A549 (cell line): ENCODE data around the gene TPRG1L. TPM values are rescaled to one million over a fixed set of nuclear protein-coding genes. Genes with fewer than 3 reads are reported as not detected.

ENCODE experiments used
- ATAC-seq, 2 experiments: fragments of 200-7000 bp in 1 of 2; fragments of >200 bp in 1 of 2; cut with Nextera tagmentation in 1 of 2; cut with Tn5 transposase in 1 of 2; 3 replicates each; pipeline versions ENCODE4 v1.8.0 to v1.9.1; 2018 to 2020; ENCODE audit warnings: mild to moderate bottlenecking in 1 of 2, moderate library complexity in 1 of 2
- CTCF ChIA-PET: fragments of 300-600 bp; sonication (Branson Sonifier 250); formaldehyde crosslinking; extraction: SDS; loops from one replicate; lab custom pipeline; 2021; ENCODE audit warnings: antibody characterized with exemption, inconsistent platforms; lab: Yijun Ruan, JAX
- POLR2A ChIA-PET: fragments of 350-600 bp; formaldehyde crosslinking; extraction: SDS; loops from one replicate; lab custom pipeline; 2021; ENCODE audit warnings: antibody characterized with exemption, inconsistent platforms; lab: Yijun Ruan, JAX
- DNase-seq, 2 experiments: peaks; one replicate each; pipeline versions ENCODE4 v3.0.0 to v3.0.0-alpha.2; 2011 to 2016; ENCODE audit warnings: low read depth in 1 of 2, low spot score in 1 of 2
- FAIRE-seq: peaks from 2 replicates; lab custom pipeline; 2011; peaks lifted over from hg19 to GRCh38; lab: Jason Lieb, UNC
- H3K27ac ChIP-seq, 2 experiments: fragments of >200 bp; sonication (Bioruptor Twin); formaldehyde crosslinking; 3 replicates each; pipeline ENCODE4 v1.5.1; 2016 to 2017
- H3K4me1 ChIP-seq: fragments of >200 bp; sonication (Bioruptor Twin); formaldehyde crosslinking; 3 replicates; pipeline ENCODE4 v1.6.1; 2016
- H3K4me2 ChIP-seq: fragments of >200 bp; sonication (Bioruptor Twin); formaldehyde crosslinking; 3 replicates; pipeline ENCODE4 v1.6.1; 2016
- H3K4me3 ChIP-seq: fragments of >200 bp; sonication (Bioruptor Twin); formaldehyde crosslinking; 3 replicates; pipeline ENCODE4 v1.5.1; 2016
- H3K9me3 ChIP-seq: fragments of >200 bp; sonication (Bioruptor Twin); formaldehyde crosslinking; 3 replicates; pipeline ENCODE4 v1.6.1; 2016
- BCL3 ChIP-seq: fragments of >200 bp; sonication (Bioruptor Twin); formaldehyde crosslinking; IDR thresholded peaks from 3 replicates; pipeline ENCODE4 v1.6.1; 2016
- E2F6 ChIP-seq: IDR thresholded peaks from 2 replicates; pipeline ENCODE4 v1.6.1; 2012; ENCODE audit warnings: low read depth, borderline replicate concordance
- EHMT2 ChIP-seq: fragments of 200-600 bp; sonication (generic); IDR thresholded peaks from 2 replicates; pipeline ENCODE4 v1.6.1; 2016; ENCODE audit warnings: antibody characterized with exemption, low read depth, mild to moderate bottlenecking, moderate library complexity
- ELK1 ChIP-seq: fragments of 150-350 bp; IDR thresholded peaks from 2 replicates; pipeline ENCODE4 v1.6.1; 2014; ENCODE audit warnings: low read depth, mild to moderate bottlenecking, low read length
- FOXS1 ChIP-seq: fragments of 250-450 bp; sonication (Bioruptor Pico); IDR thresholded peaks from 2 replicates; pipeline ENCODE4 v1.5.0; 2020; ENCODE audit warnings: mild to moderate bottlenecking, moderate library complexity
- HES2 ChIP-seq: fragments of >200 bp; sonication (Bioruptor Twin); formaldehyde crosslinking; IDR thresholded peaks from 2 replicates; pipeline ENCODE4 v1.6.1; 2016
- HEYL ChIP-seq: fragments of 250-450 bp; sonication (Bioruptor Pico); IDR thresholded peaks from 2 replicates; pipeline ENCODE4 v1.8.0; 2021; ENCODE audit warnings: mild to moderate bottlenecking, moderate library complexity
- JUN ChIP-seq, 2 experiments: fragments of >200 bp; sonication (Bioruptor Twin); formaldehyde crosslinking; IDR thresholded peaks; 2 replicates in 1 of 2; 3 replicates in 1 of 2; pipeline ENCODE4 v1.6.1; 2016 to 2017
- KDM5A ChIP-seq: fragments of 200-600 bp; sonication (generic); IDR thresholded peaks from 2 replicates; pipeline ENCODE4 v1.6.1; 2016; ENCODE audit warnings: antibody characterized with exemption, mild to moderate bottlenecking
- MAFK ChIP-seq: fragments of 450-650 bp; IDR thresholded peaks from 2 replicates; pipeline ENCODE4 v1.6.1; 2014; ENCODE audit not compliant: partially characterized antibody
- MYC ChIP-seq: IDR thresholded peaks from 2 replicates; pipeline ENCODE4 v1.6.1; 2012; ENCODE audit warnings: mild to moderate bottlenecking, inconsistent platforms, low read length, improper control_type of control experiment, borderline replicate concordance
- NFE2L2 ChIP-seq: fragments of 150-350 bp; conservative IDR thresholded peaks from 2 replicates; pipeline ENCODE4 v1.6.1; 2014; ENCODE audit warnings: low read length
- PHF8 ChIP-seq: fragments of 200-600 bp; sonication (generic); IDR thresholded peaks from 2 replicates; pipeline ENCODE4 v1.6.1; 2016; ENCODE audit warnings: low read depth, mild to moderate bottlenecking, antibody characterized with exemption, moderate library complexity, borderline replicate concordance
- POLR2A ChIP-seq: IDR thresholded peaks from 2 replicates; pipeline ENCODE4 v1.6.1; 2012; ENCODE audit warnings: mild to moderate bottlenecking, low read length
- RAD21 ChIP-seq, 2 experiments: fragments of >200 bp in 1 of 2; sonication (Bioruptor Twin) in 1 of 2; formaldehyde crosslinking in 1 of 2; IDR thresholded peaks in 1 of 2; conservative IDR thresholded peaks in 1 of 2; 2 replicates in 1 of 2; 3 replicates in 1 of 2; pipeline ENCODE4 v1.6.1; 2012 to 2018; ENCODE audit warnings: inconsistent platforms in 1 of 2
- TFCP2L1 ChIP-seq: fragments of 250-450 bp; sonication (Bioruptor Pico); IDR thresholded peaks from 2 replicates; pipeline ENCODE4 v1.5.0; 2021; ENCODE audit warnings: mild to moderate bottlenecking
- ZNF302 ChIP-seq: fragments of 250-450 bp; sonication (Bioruptor Pico); IDR thresholded peaks from 2 replicates; pipeline ENCODE4 v1.9.0; 2021; ENCODE audit warnings: inconsistent platforms, mild to moderate bottlenecking, moderate library complexity
- ZSCAN20 ChIP-seq: fragments of 250-450 bp; sonication (Bioruptor Pico); IDR thresholded peaks from 2 replicates; pipeline ENCODE4 v1.8.0; 2022; ENCODE audit warnings: mild to moderate bottlenecking, moderate library complexity
- WGBS: methylation state at CpG from one replicate; pipeline ENCODE4 v1.1.6; 2017; ENCODE audit errors: missing lambda C conversion rate; 5-methylcytosine and 5-hydroxymethylcytosine counted together
- polyA plus RNA-seq, 4 experiments: library from polyadenylated mRNA; depleted of rRNA in 3 of 4; stranded (reverse); fragments of >200 nt; fragmentation: RNase III in 1 of 4; extraction: RNeasy Plus Mini Kit Qiagen cat#74134 plus additional on column Dnase treatment in 1 of 4; gene quantifications; 2 replicates in 3 of 4; 3 replicates in 1 of 4; pipeline ENCODE4 v1.2.3, GENCODE V29; 2011 to 2017

TPRG1L gene
- polyA plus RNA-seq, 2 of the 4 experiments (the other 2 are of a cell fraction): 13.1 to 20.1 TPM

GRCh38 chr1:3596663-3597598, 27.9 kb upstream of the TPRG1L start:
- ChIA-PET POLR2A (no interaction called here), CTCF (interaction anchor here (0.6 to 2.6 kb wide), 3 partner anchors 22 to 773 kb away, joined by 3 to 10 read pairs (median 3); no protein-coding TSS in a partner anchor)
- no peak for TF ChIP-seq ZSCAN20 (CRISPR knock-in tag)
- 76% methylated on average over 18 of the region's 29 CpGs for WGBS
- Histone ChIP-seq H3K4me3 (no peak overlapping the region), H3K4me2 (no peak overlapping the region), H3K27ac (no peak overlapping the region), H3K9me3 (no peaks in the 10 kb centered on the region), H3K4me1 (no peaks in the 10 kb centered on the region)
- DNase-seq (no peak), ATAC-seq (no peak), FAIRE-seq (no peak)

- 89% methylated on average over 11 of the region's 11 CpGs for WGBS
- POLR2A ChIA-PET: no interaction called here
- FAIRE-seq: no peak
- H3K27ac ChIP-seq: no peak overlapping the region
- CTCF ChIA-PET: interaction anchor here (1.2 to 2.6 kb wide), 2 partner anchors 22 to 128 kb away, joined by 4 to 10 read pairs; no protein-coding TSS in a partner anchor
- TF ChIP-seq POLR2A: no peak
- no peak for TF ChIP-seq FOXS1 (CRISPR knock-in tag)
- TF ChIP-seq EHMT2: no peak
- TF ChIP-seq JUN (IDR thresholded peaks at IDR 0.05): no peak
- TF ChIP-seq ZNF302 (CRISPR knock-in tag): no peak
- no peak for TF ChIP-seq NFE2L2
- TF ChIP-seq HES2: no peak
- no peak overlapping the region for H3K4me2 ChIP-seq
- H3K9me3 ChIP-seq: no peaks in the 10 kb centered on the region
- H3K4me3 ChIP-seq: no peak overlapping the region
- no peaks in the 10 kb centered on the region for H3K4me1 ChIP-seq
- no peak for ATAC-seq
- no peak for DNase-seq
Observed at GRCh38 chr1:3597599-3597964, 27.2 kb upstream of the TPRG1L start.

- TF ChIP-seq POLR2A (no peak), MAFK (no peak), BCL3 (no peak), HEYL (CRISPR knock-in tag) (no peak), PHF8 (no peak), RAD21 (conservative IDR thresholded peaks at IDR 0.05 in 1 of 2, IDR thresholded peaks at IDR 0.05 in 1 of 2) (no peak), KDM5A (no peak), TFCP2L1 (CRISPR knock-in tag) (no peak), ELK1 (no peak), E2F6 (no peak), MYC (no peak)
- ATAC-seq: no peak
- Histone ChIP-seq H3K4me3 (no peak overlapping the region), H3K9me3 (no peaks in the 10 kb centered on the region), H3K4me1 (no peaks in the 10 kb centered on the region), H3K4me2 (no peak overlapping the region), H3K27ac (no peak overlapping the region)
- POLR2A ChIA-PET: no interaction called here
- 90% methylated on average over 21 of the region's 26 CpGs for WGBS
- CTCF ChIA-PET: interaction anchor here (1.2 to 2.6 kb wide), 3 partner anchors 21 to 129 kb away, joined by 3 to 10 read pairs (median 4); no protein-coding TSS in a partner anchor
- FAIRE-seq: no peak
- no peak for DNase-seq
Observed at GRCh38 chr1:3598051-3598491, 26.7 kb upstream of the TPRG1L start.
